ENCODE results near the gene HEPACAM2. TPM values are rescaled to one million over a fixed set of nuclear protein-coding genes. Genes with fewer than 3 reads are reported as not detected.

The HEPACAM2 gene
- total and polyA plus RNA-seq, 2 of the 4 experiments (the other 2 are of a cell fraction): under 0.01 to 0.05 TPM

DNA sequence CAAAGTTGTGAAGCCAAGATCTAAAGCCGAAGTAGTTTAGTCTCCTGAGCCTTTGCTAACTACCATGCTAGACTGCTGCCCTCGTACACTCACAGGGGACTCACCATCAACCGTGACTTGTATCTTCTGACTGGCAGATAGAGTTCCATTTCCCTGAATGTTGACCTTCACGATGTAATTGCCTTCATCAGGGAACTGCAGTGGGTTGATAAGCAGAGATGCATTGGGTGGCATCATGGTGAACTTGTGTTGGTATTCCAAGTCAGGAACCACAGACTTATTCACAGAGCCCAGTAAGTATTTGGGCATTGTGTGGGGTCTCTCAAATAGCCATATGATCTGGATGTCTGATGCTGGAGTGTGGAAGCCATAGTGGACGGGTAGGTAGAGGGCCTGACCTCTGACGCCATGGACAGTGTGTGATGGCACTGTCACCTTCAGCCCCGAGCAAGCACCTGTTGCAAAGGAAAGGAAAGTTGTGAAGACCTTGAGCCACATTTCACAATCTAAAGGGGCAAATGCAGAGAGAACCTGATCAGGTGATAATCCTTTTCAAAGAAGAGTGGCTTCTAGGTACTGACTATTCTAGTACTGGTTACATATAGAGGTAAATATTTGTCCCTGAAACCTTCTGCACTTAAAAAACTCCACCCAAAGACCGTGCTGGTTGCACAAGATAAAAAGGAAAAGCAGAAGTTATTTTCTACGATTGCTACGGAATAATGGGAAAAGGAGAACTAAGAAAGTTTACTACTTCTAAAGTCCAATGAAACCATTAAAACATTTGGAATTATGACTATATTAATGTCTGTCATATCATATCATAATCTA lies 7.1 kb downstream of the HEPACAM2 start:
- no peaks in the 10 kb centered on the region for H3K79me1 ChIP-seq (ENCODE audit: low read depth in 1 of 2, low read length in 2 of 2)
- H3K14ac ChIP-seq (replicated peaks; ENCODE audit: low read depth, low read length): no peak overlapping the region
- in situ Hi-C loops (cut with MboI; ENCODE audit: low sequenced_read_pairs): no loop called here
- H2BK120ac ChIP-seq (ENCODE audit: low read depth, low read length): no peak overlapping the region
- H4K5ac ChIP-seq (ENCODE audit: low read depth, low read length): no peak overlapping the region
- H3K4me1 ChIP-seq (ENCODE audit: control insufficient read depth, insufficient read depth, low read length): no peaks in the 10 kb centered on the region
- H3K4ac ChIP-seq (ENCODE audit: low read depth, low read length): no peak overlapping the region
- H4K91ac ChIP-seq (ENCODE audit: insufficient read depth, low read depth, low read length): no peak overlapping the region
- CTCF ChIA-PET: no interaction called here
- WGBS, 2 experiments (ENCODE audit: extremely low coverage in 2 of 2, insufficient read length in 1 of 2): no CpG with 5 or more reads among the region's 10 CpGs
- no peak overlapping the region for H2BK20ac ChIP-seq (ENCODE audit: low read depth, low read length)
- dilution Hi-C loops (cut with HindIII; ENCODE audit: low sequenced_read_pairs, unreplicated experiment): no loop called here
- H3K27ac ChIP-seq (ENCODE audit: insufficient read depth, low read length): no peak overlapping the region
- H3K36me3 ChIP-seq (ENCODE audit: control insufficient read depth, insufficient read depth, low read length): no peaks in the 10 kb centered on the region
- ATAC-seq (ENCODE audit: low read depth): no peak
- POLR2A ChIA-PET (ENCODE audit: unreplicated experiment): no interaction called here
- no peaks in the 10 kb centered on the region for H3K9me1 ChIP-seq (ENCODE audit: insufficient read depth, low read length)
- no peaks in the 10 kb centered on the region for H4K20me1 ChIP-seq (ENCODE audit: insufficient read depth, low read length)
- H2BK5ac ChIP-seq (ENCODE audit: low read depth, low read length, poor library complexity, severe bottlenecking): no peak overlapping the region
- no peaks in the 10 kb centered on the region for H3K9me3 ChIP-seq (ENCODE audit: control insufficient read depth, insufficient read depth, low read length)
- no peak overlapping the region for H2BK15ac ChIP-seq (ENCODE audit: low read depth, low read length)
- TF ChIP-seq, protein P1, sequence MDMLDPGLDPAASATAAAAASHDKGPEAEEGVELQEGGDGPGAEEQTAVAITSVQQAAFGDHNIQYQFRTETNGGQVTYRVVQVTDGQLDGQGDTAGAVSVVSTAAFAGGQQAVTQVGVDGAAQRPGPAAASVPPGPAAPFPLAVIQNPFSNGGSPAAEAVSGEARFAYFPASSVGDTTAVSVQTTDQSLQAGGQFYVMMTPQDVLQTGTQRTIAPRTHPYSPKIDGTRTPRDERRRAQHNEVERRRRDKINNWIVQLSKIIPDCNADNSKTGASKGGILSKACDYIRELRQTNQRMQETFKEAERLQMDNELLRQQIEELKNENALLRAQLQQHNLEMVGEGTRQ (IDR thresholded peaks at IDR 0.05; ENCODE audit: low read depth, low read length): no peak
- no peak for TF ChIP-seq BHLHE40 (IDR thresholded peaks at IDR 0.05; ENCODE audit: low read depth, low read length)
- TF ChIP-seq MAFK (IDR thresholded peaks at IDR 0.05; ENCODE audit: low read depth, low read length): no peak
- TF ChIP-seq MXI1 (IDR thresholded peaks at IDR 0.05; ENCODE audit: borderline replicate concordance, low read depth, low read length): no peak
- no peak for DNase-seq
- no peak overlapping the region for H3K18ac ChIP-seq (ENCODE audit: low read depth, low read length)
- H3K56ac ChIP-seq (ENCODE audit: extremely low read depth, insufficient read depth, low read length): no peak overlapping the region
- H2AK9ac ChIP-seq (replicated peaks; ENCODE audit: low read depth, low read length, poor library complexity): no peak overlapping the region
- no peak overlapping the region for H2AK5ac ChIP-seq (ENCODE audit: low read depth, low read length)
- H3K9ac ChIP-seq (ENCODE audit: low read depth, low read length): no peak overlapping the region
- no TSS peak for BruUV-seq (replicated peaks)
- H4K8ac ChIP-seq (ENCODE audit: low read depth in 2 of 2, low read length in 2 of 2): no peak overlapping the region
- peaks cover 27% of the 10 kb centered on the region for H3K27me3 ChIP-seq (ENCODE audit: control insufficient read depth, insufficient read depth, low read length)
- no peak overlapping the region for H3K4me3 ChIP-seq (ENCODE audit: insufficient read depth, low read depth, low read length)
- no peak overlapping the region for H2AFZ ChIP-seq (replicated peaks; ENCODE audit: low read length, poor library complexity)
- H3K4me2 ChIP-seq (ENCODE audit: low read depth, low read length): no peak overlapping the region
- intact Hi-C loops (cut with micrococcal nuclease): no loop called here
- H3K23ac ChIP-seq (ENCODE audit: low read depth, low read length): no peak overlapping the region

All from IMR-90 (cell line).